H1 (cell line): ENCODE data around the gene SLC6A6. TPM values are rescaled to one million over a fixed set of nuclear protein-coding genes. Genes with fewer than 3 reads are reported as not detected.

Experiments
- BCL11A ChIP-seq, 2 experiments: IDR thresholded peaks; one replicate each; pipeline ENCODE4 v1.6.1; 2011; ENCODE audit warnings: low read depth in 2 of 2, low read length in 2 of 2, mild to moderate bottlenecking in 2 of 2
- CBX5 ChIP-seq: fragments of 300-800, 300-1000 bp; sonication (generic); IDR thresholded peaks from 2 replicates; pipeline ENCODE4 v1.7.1; 2016; ENCODE audit warnings: antibody characterized with exemption, low read length, low read depth
- CBX8 ChIP-seq: fragments of 300-800, 300-1000 bp; sonication (generic); IDR thresholded peaks from 2 replicates; pipeline ENCODE4 v1.7.1; 2016; ENCODE audit warnings: low read depth, low read length, borderline replicate concordance
- CHD1 ChIP-seq: IDR thresholded peaks from 2 replicates; pipeline ENCODE4 v1.6.1; 2012; ENCODE audit warnings: low read depth, low read length, improper control_type of control experiment
- EGR1 ChIP-seq: IDR thresholded peaks from 2 replicates; pipeline ENCODE4 v1.6.1; 2011; ENCODE audit warnings: low read depth, low read length, borderline replicate concordance
- GTF2F1 ChIP-seq: IDR thresholded peaks from 2 replicates; pipeline ENCODE4 v1.6.1; 2012; ENCODE audit warnings: low read depth, low read length, improper control_type of control experiment, borderline replicate concordance
- JUN ChIP-seq: IDR thresholded peaks from 2 replicates; pipeline ENCODE4 v1.6.1; 2011; ENCODE audit warnings: low read depth, mild to moderate bottlenecking, improper control_type of control experiment, low read length
- RNF2 ChIP-seq: fragments of 200-900, 300-1000 bp; sonication (generic); IDR thresholded peaks from 2 replicates; pipeline ENCODE4 v1.7.1; 2016; ENCODE audit warnings: borderline replicate concordance, low read depth, mild to moderate bottlenecking, antibody characterized with exemption, low read length; ENCODE audit not compliant: poor library complexity, severe bottlenecking; ENCODE audit errors: missing control alignments
- SP1 ChIP-seq: IDR thresholded peaks from 2 replicates; pipeline ENCODE4 v1.6.1; 2011; ENCODE audit warnings: low read depth, low read length
- ZNF274 ChIP-seq: IDR thresholded peaks from 2 replicates; pipeline ENCODE4 v1.7.0; 2012; ENCODE audit warnings: low read length, borderline replicate concordance; ENCODE audit errors: extremely low read depth
- polyA plus RNA-seq, 7 experiments: library from polyadenylated mRNA; depleted of rRNA in 3 of 7; stranded (reverse) in 5 of 7; unstranded in 2 of 7; fragments of >200 nt in 5 of 7; fragments of 200-250 nt in 2 of 7; gene quantifications; 1 replicate in 5 of 7; 2 replicates in 1 of 7; 4 replicates in 1 of 7; pipeline versions ENCODE4 v1.2.1 to v1.2.3, GENCODE V29; 2011 to 2013; ENCODE audit warnings: missing spikeins in 2 of 7, mixed read lengths in 2 of 7
- total RNA-seq: library from RNA; stranded (reverse); fragmentation: NEBNext Ultra II Directional; extraction: Animal tissue kit (Norgen Biotek cat#: 25700); gene quantifications from 2 replicates; pipeline ENCODE4 v1.2.1, GENCODE V29; 2021

The SLC6A6 gene
- total and polyA plus RNA-seq, 2 of the 8 experiments (the other 6 are each of a cell fraction or from before 2014, with no cell fraction given): 66.2 to 144 TPM

GRCh38 chr3:14435175-14436014, 33.0 kb downstream of the SLC6A6 start (continued):
- TF ChIP-seq RNF2: no peak
- no peak for TF ChIP-seq JUN
- TF ChIP-seq ZNF274: no peak
- TF ChIP-seq SP1: no peak
- no peak for TF ChIP-seq GTF2F1
- TF ChIP-seq CBX5: no peak
- no peak for TF ChIP-seq CHD1
- no peak for TF ChIP-seq EGR1
- no peak for TF ChIP-seq BCL11A (IDR thresholded peaks at IDR 0.05; ENCODE audit: low read depth in 2 of 2, low read length in 2 of 2)
- TF ChIP-seq CBX8: no peak
